Left renal cortex interstitium (tissue), 4 donors: Measurements from ENCODE around the gene ATG12. TPM values are rescaled to one million over a fixed set of nuclear protein-coding genes. Genes with fewer than 3 reads are reported as not detected.
"Not testable (repeated sequence)": the region's sequence is repeated elsewhere in the genome, so short reads cannot be mapped to it uniquely, and the experiment has no call there.

Experiments
- DNase-seq, 4 donors: peaks; one replicate each; pipeline ENCODE4 v3.0.0-alpha.2; 2013; ENCODE audit warnings: low read depth in 4 of 4, low spot score in 2 of 4, missing footprints in 1 of 4
- polyA plus RNA-seq, 4 donors: library from polyadenylated mRNA; unstranded; fragments of 120-200 nt; gene quantifications; one replicate each; pipeline ENCODE4 v1.2.1, GENCODE V29; 2013; ENCODE audit not compliant: insufficient read length in 4 of 4

ATG12 gene
- polyA plus RNA-seq, 4 donors: 44.8 to 64.2 (median 52.4) TPM

DNA sequence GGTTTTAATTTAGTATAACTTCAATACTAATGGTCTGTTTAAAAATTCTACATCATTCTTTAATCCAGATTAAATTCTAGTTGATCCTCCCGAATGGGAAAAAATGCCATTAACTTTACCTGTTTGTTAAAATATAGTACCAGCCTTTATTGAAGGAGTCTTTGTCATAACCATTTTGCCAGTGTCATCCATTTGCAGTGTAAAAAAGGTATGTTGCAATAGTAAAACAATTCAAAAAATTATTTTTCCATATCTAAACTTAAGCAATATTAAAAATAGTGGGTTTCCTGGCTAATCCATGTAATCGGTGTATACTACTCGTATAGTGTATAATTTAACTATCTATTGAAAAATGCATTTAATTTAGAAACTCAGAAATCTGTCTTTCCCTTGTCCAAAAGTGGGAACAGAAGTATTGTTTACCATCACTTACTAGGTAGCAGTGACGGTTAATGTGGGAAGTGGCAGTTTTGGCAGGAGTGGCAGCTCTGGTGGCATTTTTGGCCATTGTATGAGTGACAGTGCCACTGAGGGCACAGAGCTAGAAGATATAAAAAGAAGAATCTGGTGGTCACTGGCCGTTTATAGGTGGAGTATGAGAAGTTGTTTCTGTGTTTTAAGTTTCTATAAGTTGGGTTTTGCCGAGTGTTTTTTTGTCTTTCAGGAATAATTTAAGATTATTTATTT, 2.2 kb upstream of the ATG12 start:
- DNase-seq: no peak

DNA sequence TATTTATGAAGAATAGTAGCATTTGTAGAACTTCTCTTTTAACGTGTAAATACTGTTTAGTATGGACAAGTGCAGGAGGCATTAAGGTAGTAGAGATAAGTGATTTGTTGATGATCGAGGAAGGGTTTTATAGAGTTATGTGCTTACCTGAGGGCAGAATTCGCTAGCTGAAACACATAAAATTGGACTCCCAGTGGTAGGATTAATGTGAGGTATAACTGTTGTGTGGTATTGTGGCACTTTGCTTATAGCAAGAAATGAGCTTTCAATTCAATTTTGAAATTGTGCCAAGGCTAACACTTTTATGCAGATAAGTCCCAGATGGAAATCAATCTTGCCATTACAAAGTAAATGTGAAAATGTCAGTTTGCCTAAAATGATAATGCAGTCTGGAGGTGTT, 1.6 kb upstream of the ATG12 start:
- DNase-seq: no peak

DNA sequence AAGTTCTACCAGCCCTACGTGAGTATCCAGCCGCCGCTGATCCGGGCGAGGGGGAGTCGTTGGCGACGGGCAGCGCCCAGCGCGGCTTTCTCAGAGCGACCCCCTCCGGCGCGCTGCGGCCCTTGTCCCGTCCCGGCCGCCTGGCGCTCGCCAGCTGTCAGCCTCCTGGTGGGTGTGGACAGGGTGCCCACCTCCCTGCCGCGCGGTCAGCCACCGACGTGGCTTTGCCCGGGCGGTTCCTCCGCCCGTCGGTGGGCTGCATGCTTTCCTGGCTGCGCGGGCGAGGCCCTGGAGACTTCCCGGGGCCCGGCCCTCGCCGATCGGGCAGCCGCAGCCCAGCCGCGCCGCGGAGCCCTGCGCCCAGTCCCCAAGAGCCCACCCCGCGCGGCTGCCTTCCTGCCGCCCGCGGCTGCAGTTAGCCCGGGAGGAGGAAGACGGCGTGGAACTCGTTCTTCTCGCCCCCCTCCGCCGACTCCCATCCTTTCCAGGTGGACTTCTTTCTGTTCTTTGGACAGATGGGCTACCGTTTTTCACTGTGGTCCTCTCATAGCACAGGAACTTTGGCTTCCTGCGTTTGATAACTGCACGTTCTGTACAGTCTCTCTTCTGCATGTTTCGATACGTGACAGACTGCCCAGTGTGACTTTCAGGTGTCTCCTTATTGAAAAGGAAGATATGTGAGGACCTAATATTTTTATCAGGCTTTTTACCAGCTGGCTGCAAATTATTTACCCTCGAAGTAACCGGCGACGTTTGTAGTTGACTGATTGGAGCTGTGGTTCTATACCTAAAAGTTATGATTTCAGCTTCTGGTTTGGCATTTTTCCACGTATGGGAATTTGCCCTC, 947 bp upstream of the ATG12 start:
- no peak for DNase-seq

DNA sequence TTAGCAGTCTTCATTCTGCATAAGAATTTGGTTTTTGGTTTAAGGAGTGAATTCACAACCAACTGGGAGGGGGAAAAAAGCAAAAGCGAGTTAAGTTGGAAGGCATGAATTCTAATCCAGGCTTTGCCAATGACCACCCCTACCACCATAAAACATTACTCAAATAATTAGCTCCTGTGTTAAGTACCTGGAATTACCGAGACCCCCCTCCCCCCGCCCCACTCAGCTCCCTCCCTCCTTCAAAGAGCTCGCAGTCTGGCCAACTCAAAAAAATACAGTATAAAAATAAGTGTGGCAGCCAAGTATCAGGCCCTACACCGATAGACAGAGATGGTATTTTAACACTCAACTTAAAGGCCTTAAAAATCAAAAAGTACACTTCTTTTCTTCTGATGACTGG, 492 bp downstream of the ATG12 start:
- DNase-seq: no peak

DNA sequence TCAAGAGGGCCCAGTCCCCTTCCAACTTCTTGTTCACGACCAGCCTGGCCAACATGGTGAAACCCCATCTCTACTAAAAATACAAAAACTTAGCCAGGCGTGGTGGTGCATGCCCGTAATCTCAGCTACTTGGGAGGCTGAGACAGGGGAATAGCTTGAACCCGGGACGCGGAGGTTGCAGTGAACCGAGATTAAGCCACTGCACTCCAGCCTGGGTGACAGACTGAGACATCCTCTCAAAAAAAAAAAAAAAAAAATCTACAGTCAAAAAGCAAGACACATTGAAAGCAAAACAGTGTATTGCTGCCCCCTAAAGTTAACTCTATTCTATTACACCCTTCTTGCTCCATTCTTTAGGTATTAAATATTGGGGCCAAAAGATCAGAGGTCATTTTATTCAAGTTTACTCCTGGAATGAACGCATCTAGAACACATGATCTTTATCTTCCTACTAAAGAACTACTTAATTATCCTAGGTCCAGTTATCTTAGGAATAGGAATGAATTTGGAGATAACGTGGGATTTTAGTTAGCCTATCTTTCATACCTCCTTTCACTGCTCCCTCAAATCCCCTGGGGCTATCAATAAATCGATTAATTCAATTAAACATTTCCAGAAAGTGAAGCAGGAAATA, 2.4 kb downstream of the ATG12 start:
- no peak for DNase-seq

DNA sequence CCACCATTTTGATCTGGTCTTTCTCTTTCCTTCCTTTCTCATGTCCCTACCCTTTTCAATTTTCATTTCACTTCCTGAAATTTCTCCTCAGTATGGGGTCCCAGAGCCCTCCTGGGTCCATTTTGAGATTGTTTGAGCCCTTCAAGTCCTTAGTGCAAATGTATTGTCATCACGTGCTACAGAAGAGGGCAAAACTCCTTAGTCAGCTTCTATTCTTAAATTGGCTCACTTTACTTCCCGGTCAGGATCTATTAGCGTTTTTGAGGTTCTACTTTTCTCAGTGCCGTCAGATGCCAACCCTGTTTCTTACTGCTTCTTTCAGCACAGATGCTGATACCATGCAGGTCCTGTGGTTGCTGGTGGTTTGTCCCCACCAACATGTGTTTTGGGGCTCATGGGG, 5.9 kb downstream of the ATG12 start:
- DNase-seq: no peak

DNA sequence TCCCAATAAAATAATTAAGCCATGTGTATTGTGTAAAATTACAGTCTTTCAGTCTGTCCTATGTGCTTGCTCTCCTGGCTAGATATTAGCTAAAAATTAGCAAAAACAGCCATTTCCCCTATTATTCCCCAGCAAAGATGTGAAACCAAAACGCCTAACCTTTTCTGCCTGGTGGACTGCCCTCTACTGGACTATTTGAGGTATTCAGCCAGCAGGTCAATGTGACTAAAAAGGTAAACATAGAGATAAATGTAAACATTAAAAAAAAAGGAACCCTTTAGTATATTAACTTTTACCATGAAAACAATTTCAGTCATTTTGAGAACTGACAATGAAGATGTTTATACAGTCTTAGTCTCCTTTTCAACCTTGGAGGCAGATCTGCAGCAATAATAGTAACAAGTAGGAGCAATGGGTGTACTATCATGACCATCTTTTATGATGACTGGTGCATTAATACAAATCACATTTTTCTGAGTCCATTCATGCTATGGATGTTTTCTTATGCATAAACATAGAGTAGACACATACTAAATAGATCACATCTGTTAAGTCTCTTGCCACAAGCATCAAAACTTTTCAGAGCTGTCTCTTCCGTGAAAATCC, 10.1 kb downstream of the ATG12 start:
- DNase-seq: no peak

DNA sequence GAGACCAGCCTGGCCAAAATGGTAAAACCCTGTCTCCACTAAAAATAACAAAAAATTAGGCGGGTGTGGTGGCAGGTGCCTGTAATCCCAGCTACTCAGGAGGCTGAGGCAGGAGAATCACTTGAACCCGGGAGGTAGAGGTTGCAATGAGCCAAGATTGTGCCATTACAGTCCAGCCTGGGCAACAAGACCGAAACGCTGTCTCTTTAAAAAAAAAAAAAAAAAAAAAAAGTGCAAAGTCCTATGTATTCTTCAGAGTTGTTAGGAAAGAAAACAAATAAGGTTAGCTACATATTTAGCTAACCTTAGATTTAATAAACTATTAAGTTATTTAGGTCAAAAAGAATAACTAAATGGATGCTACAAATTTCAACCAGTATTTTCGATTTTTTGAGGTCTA, 11.5 kb downstream of the ATG12 start:
- no peak for DNase-seq

DNA sequence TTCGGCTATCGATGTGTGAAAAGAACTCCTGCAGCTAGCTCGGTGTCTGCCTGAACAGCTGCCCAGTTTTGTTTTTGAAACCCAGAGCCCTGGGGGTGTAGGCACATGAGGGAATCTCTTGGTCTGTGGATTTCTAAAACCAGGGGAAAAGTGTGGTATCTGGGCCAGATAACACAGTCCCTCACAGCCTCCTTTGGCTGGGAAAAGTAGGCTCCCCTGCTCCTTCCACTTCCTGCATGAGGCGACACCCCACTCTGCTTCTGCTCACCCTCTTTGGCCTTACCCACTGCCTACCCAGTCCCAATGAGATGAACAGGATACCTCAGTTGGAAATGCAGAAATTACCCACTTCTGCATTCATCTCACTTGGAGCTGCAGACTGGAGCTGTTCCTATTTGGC, 15.4 kb downstream of the ATG12 start:
- DNase-seq: no peak

DNA sequence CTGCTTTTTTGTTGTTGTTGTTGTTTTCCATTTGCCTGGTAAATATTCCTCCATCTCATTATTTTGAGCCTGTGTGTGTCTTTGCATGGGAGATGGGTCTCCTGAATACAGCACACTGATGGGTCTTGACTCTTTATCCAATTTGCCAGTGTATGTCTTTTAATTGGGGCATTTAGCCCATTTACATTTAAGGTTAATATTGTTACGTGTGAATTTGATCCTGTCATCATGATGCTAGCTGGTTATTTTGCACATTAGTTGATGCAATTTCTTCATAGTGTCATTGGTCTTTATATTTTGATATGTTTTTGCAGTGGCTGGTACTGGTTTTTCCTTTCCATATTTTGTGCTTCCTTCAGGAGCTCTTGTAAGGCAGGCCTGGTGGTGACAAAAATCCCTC, 16.4 kb downstream of the ATG12 start:
- DNase-seq: not testable (repeated sequence)

DNA sequence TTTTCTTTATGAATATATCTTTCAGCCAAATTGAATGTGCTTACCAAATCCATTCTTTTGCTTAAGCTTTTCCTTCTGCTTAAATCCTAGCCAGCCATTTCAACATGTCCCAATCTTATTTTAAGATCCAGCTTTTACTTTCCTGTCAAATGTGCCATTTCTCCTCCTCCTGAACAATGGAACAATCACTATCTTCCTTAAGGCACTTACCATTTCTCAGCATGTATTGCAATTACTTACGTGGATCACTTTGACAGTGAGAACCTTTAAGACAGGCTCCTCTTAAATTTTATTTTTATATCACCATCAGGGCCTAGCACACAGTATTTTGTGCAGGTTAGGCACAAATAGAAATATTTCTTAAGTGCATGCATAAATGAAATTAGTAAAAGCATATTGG, 20.5 kb downstream of the ATG12 start:
- DNase-seq: no peak

DNA sequence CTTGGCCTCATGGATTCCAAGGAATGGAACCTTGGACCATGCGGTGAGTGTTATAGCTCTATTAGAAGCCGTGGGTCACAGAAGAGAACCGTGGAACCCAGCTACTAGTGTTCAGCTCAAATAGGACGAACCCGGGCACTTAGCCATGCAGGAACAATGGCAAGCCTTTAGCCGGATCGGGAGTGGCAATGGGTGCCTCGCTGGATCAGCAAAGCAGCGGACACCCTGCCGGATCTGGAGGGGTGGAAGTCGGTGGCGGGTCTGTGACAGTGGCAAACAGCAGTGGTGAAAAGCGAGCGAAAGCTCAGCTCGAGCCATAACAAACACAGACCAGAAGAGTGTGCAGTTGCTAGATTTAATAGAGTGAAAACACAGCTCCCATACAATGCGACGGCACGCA, 22.5 kb downstream of the ATG12 start:
- no peak for DNase-seq

DNA sequence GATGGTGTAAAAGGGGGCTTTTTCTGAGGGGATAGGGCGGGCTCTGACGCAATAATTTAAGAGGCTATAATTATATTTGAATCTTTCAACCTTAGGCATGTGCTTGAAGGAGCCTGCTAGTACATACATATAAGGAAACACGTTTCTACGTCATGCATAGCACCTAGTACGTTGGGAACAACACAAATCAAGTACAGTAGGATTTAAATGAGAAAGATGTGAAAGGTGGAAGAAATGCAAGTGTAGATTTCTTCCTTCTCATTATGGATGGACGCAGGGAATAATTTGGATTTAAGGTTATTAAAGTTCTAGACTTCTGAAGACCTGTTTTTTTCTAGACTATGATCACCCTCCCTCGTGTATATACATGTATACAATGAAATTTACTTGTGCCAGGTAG, 24.0 kb downstream of the ATG12 start:
- DNase-seq: no peak

DNA sequence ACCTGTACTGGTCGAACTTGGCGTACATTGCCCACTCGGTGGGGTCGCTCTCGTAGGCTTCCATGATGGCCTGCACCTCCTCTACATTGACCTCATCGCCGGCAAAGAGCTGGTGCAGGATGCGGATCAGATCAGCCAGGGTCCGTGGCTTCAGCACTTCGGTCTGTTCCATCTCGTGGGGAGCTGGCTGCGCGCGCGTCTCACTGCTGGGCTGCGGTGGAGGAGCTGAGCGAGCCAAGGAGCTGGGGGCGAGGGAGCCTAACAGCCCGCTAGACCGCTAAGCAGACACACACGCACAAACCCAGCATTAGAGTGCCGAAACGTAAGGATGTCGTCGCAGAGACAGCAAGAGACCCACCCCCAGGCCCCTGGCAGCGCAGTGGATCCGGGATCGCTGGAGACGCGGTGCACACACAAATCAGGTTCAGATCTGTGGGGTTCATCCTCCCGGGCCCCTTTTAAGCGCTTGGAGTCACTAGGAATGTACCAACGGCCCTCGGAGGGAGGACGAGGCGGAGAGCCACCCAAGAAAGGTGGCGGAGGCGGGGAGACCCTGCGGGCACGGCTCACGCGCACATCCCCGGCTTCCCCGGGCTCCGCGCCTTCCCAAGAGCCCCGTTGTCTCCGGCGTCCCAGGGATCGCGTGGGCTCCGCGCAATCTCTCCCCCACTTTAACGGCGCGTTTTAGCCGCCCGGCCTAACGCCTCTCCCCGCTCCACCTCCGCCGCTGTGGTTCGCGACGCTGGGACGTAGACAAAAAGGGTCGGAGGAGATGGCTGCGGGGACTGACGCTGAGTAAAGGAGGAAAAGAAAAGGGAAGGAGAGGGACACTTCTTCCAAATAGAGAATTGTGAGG, 24.9 kb downstream of the ATG12 start, which contains the start of gene CDO1:
Gene CDO1 (minus strand): TSS at position 434 of the 856 bp plus-strand sequence. CDS start 262 bp downstream, at position 172.
- DNase-seq: peak; percentile 63 to 85 (median 71)

DNA sequence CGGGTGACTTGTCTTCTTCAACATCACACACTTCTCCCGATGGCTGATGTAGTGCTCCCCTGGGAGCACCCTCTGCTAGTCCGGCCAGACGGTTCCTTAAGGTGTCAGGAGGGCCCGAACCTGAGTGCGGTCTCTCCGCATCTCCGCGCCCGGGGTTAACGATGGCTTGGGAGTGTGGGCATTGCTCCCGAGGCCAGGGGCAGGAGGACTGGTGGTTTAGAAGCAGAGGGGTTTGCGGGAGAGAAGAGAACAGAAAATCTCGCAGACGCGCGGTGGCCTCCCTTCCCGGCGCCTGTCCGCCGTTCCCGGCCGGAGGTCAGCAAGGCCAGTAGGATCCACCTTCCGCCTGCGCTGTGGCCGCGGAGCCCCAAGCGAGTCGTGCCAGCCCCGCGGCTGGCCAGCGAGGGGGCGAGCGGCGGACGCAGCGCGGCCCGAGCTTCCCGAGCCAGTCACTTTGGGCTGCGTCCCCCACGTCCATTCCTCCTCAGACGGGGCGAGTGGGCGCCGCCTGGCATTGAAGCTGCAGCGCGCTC, 25.6 kb downstream of the ATG12 start:
- peak in 3 of 4 donors; percentile 15 to 29 (median 20) for DNase-seq

DNA sequence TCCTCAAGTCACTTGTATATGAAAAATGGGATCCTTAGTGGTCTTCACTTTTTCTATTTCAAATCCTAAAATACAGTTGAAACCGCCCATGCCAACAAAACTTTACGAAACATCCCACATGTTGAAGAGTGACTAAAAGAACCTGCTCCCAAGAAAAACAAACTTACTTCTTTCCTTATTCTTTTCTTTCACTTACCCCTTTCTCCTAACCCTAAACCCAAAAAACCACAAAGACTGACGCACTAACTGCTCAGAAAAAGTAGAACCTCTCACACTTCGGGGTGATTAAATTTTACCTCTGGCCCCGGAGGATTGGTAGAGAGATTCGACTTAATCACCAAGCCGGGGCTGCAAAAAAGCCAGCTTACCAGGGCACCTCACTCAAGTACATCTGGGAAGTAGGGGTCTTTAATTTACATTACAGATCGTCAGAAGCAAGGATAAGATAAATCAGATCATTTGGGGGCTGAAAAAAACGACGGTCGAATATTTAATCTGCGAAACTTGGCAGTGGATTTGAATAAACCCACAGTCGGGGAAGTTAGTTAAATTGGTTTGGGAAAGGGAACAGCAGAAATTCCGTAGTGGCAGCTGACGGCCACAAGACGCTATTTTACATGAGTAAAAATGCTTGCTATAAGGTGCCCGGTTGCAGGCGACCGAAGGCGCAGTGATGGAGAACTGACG, 26.2 kb downstream of the ATG12 start:
- peak in 2 of 4 donors; percentile 13 to 18 for DNase-seq

DNA sequence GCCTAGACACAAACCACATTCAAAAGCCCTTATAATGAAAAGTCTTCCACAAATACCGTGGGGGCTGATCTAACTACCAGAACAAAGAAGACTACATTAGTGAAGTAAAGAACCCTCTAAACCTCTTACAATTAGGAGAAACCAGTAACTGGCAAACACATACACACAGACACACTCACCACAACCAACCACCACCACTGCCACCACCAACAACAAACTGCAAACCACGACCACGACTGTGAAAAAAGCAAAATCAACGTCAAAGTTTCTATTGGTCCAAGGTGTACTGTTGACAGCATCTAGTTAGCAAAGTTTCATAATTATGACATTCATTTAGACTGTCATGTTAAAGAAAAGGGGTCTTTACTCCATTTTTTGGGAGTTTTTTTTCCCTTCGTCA, 27.6 kb downstream of the ATG12 start:
- no peak for DNase-seq

DNA sequence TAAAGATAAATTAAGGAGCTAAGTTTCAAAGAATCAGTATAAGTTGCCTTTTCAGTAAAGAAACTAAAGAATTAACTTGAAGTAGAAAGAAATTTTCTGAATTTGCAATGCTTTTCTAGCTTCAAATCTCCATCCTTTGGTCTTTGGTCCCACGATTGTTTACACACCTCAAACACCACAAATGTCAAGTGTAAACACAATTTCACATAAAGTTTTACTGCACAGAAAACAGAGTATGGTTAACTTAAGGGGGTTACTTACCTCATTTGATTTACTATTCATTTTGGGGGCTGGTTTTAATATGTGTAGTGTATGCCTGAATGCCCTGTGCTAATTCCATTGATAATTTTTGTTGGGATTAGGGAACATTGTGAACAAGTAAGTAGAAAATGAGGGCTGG, 29.0 kb downstream of the ATG12 start:
- no peak for DNase-seq

DNA sequence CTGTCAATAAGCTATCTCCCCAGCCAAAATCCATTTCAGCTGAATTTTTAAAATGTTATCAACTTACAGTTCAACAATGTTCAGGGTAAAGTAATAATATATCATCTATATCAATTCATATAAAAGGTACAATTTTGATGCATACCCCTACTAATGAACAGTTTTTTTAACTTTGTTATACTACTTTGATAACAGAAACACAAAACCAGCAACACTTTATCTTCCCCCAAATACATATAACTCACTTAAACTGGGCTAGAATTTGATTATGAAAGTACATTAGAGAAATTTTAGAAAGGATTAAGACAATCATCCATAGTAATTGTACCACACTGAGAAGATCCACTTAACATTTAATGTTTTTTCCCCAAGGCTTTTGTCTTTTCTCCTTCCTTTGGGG, 30.0 kb downstream of the ATG12 start:
- no peak for DNase-seq
